ENCODE data around the gene TRMT112.
A peak's percentile ranks its signal among the peaks of the same experiment; 100 is the strongest.

GRCh38 chr11:64343767-64344559 is 26.6 kb upstream of the TRMT112 start:
- TF ChIP-seq SP1 (IDR thresholded peaks at IDR 0.05; ENCODE audit: low read depth) (no peak), REST (IDR thresholded peaks at IDR 0.05; ENCODE audit: low read depth) (no peak), EZH2phosphoT487 (IDR thresholded peaks at IDR 0.05; ENCODE audit: borderline replicate concordance) (no peak), CTCF (IDR thresholded peaks at IDR 0.05 in 2 of 3, conservative IDR thresholded peaks at IDR 0.05 in 1 of 3; ENCODE audit: borderline replicate concordance in 1 of 3, insufficient read depth in 1 of 3, low read depth in 2 of 3, low read length in 2 of 3) (peak in 2 of 3 experiments; percentile 35 to 55; a peak in 4 of 6 replicates), POLR2A (IDR thresholded peaks at IDR 0.05; ENCODE audit: borderline replicate concordance, extremely low read depth, insufficient read depth, insufficient read length) (no peak), ATF3 (IDR thresholded peaks at IDR 0.05) (no peak), EZH2 (IDR thresholded peaks at IDR 0.05) (no peak), TCF7L2 (IDR thresholded peaks at IDR 0.05; ENCODE audit: borderline replicate concordance, extremely low read depth, insufficient read depth, insufficient read length) (no peak), CBX3 (IDR thresholded peaks at IDR 0.05; ENCODE audit: low read depth) (no peak), ZNF274 (IDR thresholded peaks at IDR 0.05; ENCODE audit: low read depth, low read length) (no peak)

Data from HCT116 (cell line).